SU-DHL-6 (cell line): ENCODE measurements around the gene ANKS1B.

Source experiments
- H2AFZ ChIP-seq: fragments of 200-600 bp; sonication (generic); 2 replicates; pipeline ENCODE4 v1.6.1; 2014; ENCODE audit warnings: low read depth, mild to moderate bottlenecking, moderate library complexity, mixed read lengths, antibody characterized with exemption, low read length; ENCODE audit not compliant: severe bottlenecking
- H3F3A ChIP-seq: fragments of 200-600 bp; shearing (Covaris generic); 2 replicates; pipeline ENCODE4 v1.6.0; 2016; ENCODE audit warnings: antibody characterized with exemption, mild to moderate bottlenecking; ENCODE audit not compliant: insufficient read depth
- H3K27ac ChIP-seq: fragments of 200-600 bp; sonication (generic); 2 replicates; pipeline ENCODE4 v1.5.1; 2016; ENCODE audit warnings: low read depth, mild to moderate bottlenecking, low read length, moderate library complexity, mixed read lengths
- H3K27me3 ChIP-seq: fragments of 200-600 bp; sonication (generic), shearing (Covaris generic); 2 replicates; pipeline ENCODE4 v1.6.0; 2014; ENCODE audit warnings: mild to moderate bottlenecking, low read length
- H3K36me3 ChIP-seq: fragments of 200-600 bp; sonication (generic); 2 replicates; pipeline ENCODE4 v1.6.1; 2014; ENCODE audit warnings: mild to moderate bottlenecking, low read length, mixed read lengths
- H3K4me2 ChIP-seq: fragments of 300-600, 200-600 bp; shearing (Covaris generic), sonication (generic); 2 replicates; pipeline ENCODE4 v1.6.0; 2014; ENCODE audit warnings: low read length, low read depth, mild to moderate bottlenecking; ENCODE audit not compliant: poor library complexity, severe bottlenecking
- H3K4me3 ChIP-seq: fragments of 200-600 bp; sonication (generic); 2 replicates; pipeline ENCODE4 v1.5.1; 2014; ENCODE audit warnings: antibody characterized with exemption, low read length, mild to moderate bottlenecking, mixed read lengths; ENCODE audit not compliant: insufficient read depth, poor library complexity, severe bottlenecking
- H3K79me2 ChIP-seq: fragments of 200-600 bp; sonication (generic); 2 replicates; pipeline ENCODE4 v1.6.1; 2014; ENCODE audit warnings: mild to moderate bottlenecking, low read length, moderate library complexity; ENCODE audit not compliant: insufficient read depth
- H3K9ac ChIP-seq: fragments of 200-600 bp; sonication (generic); 2 replicates; pipeline ENCODE4 v1.7.0; 2014; ENCODE audit warnings: mild to moderate bottlenecking, low read length
- H3K9me2 ChIP-seq: fragments of 200-600 bp; sonication (generic); replicated peaks from 2 replicates; pipeline ENCODE4 v1.6.1; 2014; ENCODE audit warnings: low read length; ENCODE audit not compliant: insufficient read depth
- H3K9me3 ChIP-seq: fragments of 200-600 bp; sonication (generic); 2 replicates; pipeline ENCODE4 v1.6.1; 2014; ENCODE audit warnings: low read length, mixed read lengths; ENCODE audit not compliant: insufficient read depth
- H4K20me1 ChIP-seq: fragments of 200-600 bp; sonication (generic); 2 replicates; pipeline ENCODE4 v1.6.1; 2014; ENCODE audit warnings: low read depth, mild to moderate bottlenecking, antibody characterized with exemption, low read length, moderate library complexity, mixed read lengths
- CTCF ChIP-seq: fragments of 200-600 bp; sonication (generic); IDR thresholded peaks from one replicate; pipeline ENCODE4 v1.5.1; 2017; ENCODE audit warnings: antibody characterized with exemption, mild to moderate bottlenecking, low read length, moderate library complexity; ENCODE audit not compliant: insufficient read depth, poor library complexity, severe bottlenecking
- EZH2phosphoT487 ChIP-seq: fragments of 200-600 bp; sonication (generic), shearing (Covaris generic); conservative IDR thresholded peaks from 2 replicates; pipeline ENCODE4 v1.6.1; 2018; ENCODE audit warnings: mild to moderate bottlenecking, antibody characterized with exemption, low read length, moderate library complexity, mixed read lengths

The ANKS1B gene

GRCh38 chr12:99926511-99927169 lies 58.1 kb downstream of the ANKS1B start:
- Histone ChIP-seq H3K4me3 (no peak overlapping the region), H3K36me3 (no peaks in the 10 kb centered on the region)
- TF ChIP-seq EZH2phosphoT487 (no peak), CTCF (no peak)

GRCh38 chr12:99920353-99920960 lies 64.3 kb downstream of the ANKS1B start:
- Histone ChIP-seq H3K27me3 (no peaks in the 10 kb centered on the region), H3K9me3 (no peaks in the 10 kb centered on the region), H3F3A (no peaks in the 10 kb centered on the region), H3K79me2 (no peaks in the 10 kb centered on the region), H3K4me3 (no peak overlapping the region), H3K9me2 (no peaks in the 10 kb centered on the region), H3K27ac (no peak overlapping the region), H2AFZ (no peak overlapping the region), H3K36me3 (no peaks in the 10 kb centered on the region), H3K9ac (no peak overlapping the region), H3K4me2 (no peak overlapping the region), H4K20me1 (no peaks in the 10 kb centered on the region)
- TF ChIP-seq CTCF (no peak), EZH2phosphoT487 (no peak)

More at GRCh38 chr12:99926511-99927169, 58.1 kb downstream of the ANKS1B start:
- Histone ChIP-seq H3K27ac (no peak overlapping the region), H3K4me2 (no peak overlapping the region), H3F3A (no peaks in the 10 kb centered on the region), H3K27me3 (no peaks in the 10 kb centered on the region), H3K9ac (no peak overlapping the region), H3K9me2 (no peaks in the 10 kb centered on the region), H3K79me2 (no peaks in the 10 kb centered on the region), H2AFZ (no peak overlapping the region), H4K20me1 (no peaks in the 10 kb centered on the region), H3K9me3 (no peaks in the 10 kb centered on the region)

DNA sequence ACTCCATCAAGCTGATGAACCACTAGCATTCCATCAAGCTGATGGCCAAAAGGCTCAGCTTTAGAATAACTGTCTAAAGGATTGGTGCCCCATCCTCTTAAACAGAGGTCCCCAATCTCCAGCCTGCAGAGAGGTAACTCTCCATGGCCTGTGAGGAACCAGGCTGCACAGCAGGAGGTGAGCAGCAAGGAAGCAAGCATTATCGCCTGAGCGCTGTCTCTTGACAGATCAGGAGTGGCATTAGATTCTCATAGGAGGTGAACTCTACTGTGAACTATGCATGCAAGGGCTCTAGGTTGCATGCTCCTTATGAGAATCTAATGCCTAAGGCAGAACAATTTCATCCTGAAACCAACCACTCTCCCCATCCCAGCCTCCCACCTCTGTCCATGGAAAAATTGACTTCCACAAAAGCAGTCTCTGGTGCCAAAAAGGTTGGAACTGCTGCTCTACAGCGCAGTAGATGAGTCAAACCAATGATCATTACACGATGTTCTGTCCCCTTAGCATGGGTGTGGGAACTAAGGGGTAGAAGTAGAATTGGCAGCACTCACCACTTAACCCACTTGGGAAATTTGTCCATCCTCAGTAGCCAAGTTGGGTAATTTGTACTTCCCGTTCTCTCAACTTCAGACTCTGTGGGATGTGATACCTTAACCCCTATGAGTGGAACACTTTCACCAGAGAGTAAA lies 66.9 kb downstream of the ANKS1B start:
- H3F3A ChIP-seq: no peaks in the 10 kb centered on the region
- H3K9me2 ChIP-seq: no peaks in the 10 kb centered on the region
- H3K79me2 ChIP-seq: no peaks in the 10 kb centered on the region
- TF ChIP-seq EZH2phosphoT487: no peak
- no peak for TF ChIP-seq CTCF
- H2AFZ ChIP-seq: no peak overlapping the region
- no peak overlapping the region for H3K4me2 ChIP-seq
- no peaks in the 10 kb centered on the region for H4K20me1 ChIP-seq
- no peak overlapping the region for H3K4me3 ChIP-seq
- no peak overlapping the region for H3K9ac ChIP-seq
- no peaks in the 10 kb centered on the region for H3K27me3 ChIP-seq
- no peaks in the 10 kb centered on the region for H3K9me3 ChIP-seq
- no peak overlapping the region for H3K27ac ChIP-seq
- no peaks in the 10 kb centered on the region for H3K36me3 ChIP-seq
